HEK293T (cell line): ENCODE results near the gene FERMT2.
"Not testable (repeated sequence)": the region's sequence is repeated elsewhere in the genome, so short reads cannot be mapped to it uniquely, and the experiment has no call there.

ENCODE experiments used
- BHLHE40 ChIP-seq: fragments of 450-650 bp; IDR thresholded peaks from 2 replicates; pipeline ENCODE4 v1.6.1; 2016; ENCODE audit warnings: mild to moderate bottlenecking, moderate library complexity, borderline replicate concordance
- ELF4 ChIP-seq: fragments of 450-650 bp; IDR thresholded peaks from 2 replicates; pipeline ENCODE4 v1.6.1; 2017; ENCODE audit warnings: antibody characterized with exemption
- FOXA1 ChIP-seq: fragments of 450-650 bp; IDR thresholded peaks from 2 replicates; pipeline ENCODE4 v1.6.1; 2016; ENCODE audit warnings: mild to moderate bottlenecking
- PKNOX1 ChIP-seq: fragments of 450-650 bp; IDR thresholded peaks from 2 replicates; pipeline ENCODE4 v1.6.1; 2016

GRCh38 chr14:52920411-52920810, 30.4 kb downstream of the FERMT2 start:
- TF ChIP-seq ELF4, BHLHE40, PKNOX1, FOXA1: not testable (repeated sequence)
